Measurements from ENCODE around the gene PCDH17. TPM values are rescaled to one million over a fixed set of nuclear protein-coding genes. Genes with fewer than 3 reads are reported as not detected.

PCDH17 gene
- total and polyA plus RNA-seq, 2 of the 8 experiments (the other 6 are each of a cell fraction or from before 2014, with no cell fraction given): 0.20 to 0.60 TPM

- no peak for TF ChIP-seq CTCF (IDR thresholded peaks at IDR 0.05; ENCODE audit: control extremely low read depth in 1 of 3, insufficient read depth in 1 of 3, low read depth in 1 of 3, low read length in 3 of 3)
- no peak for TF ChIP-seq MAX (IDR thresholded peaks at IDR 0.05)
- TF ChIP-seq ATF3 (IDR thresholded peaks at IDR 0.05; ENCODE audit: insufficient read depth, low read depth, low read length): no peak
- no peak for TF ChIP-seq KDM5A (IDR thresholded peaks at IDR 0.05; ENCODE audit: low read length)
- no peak for TF ChIP-seq SIX5 (IDR thresholded peaks at IDR 0.05; ENCODE audit: low read depth, low read length)
- TF ChIP-seq ASH2L (IDR thresholded peaks at IDR 0.05; ENCODE audit: low read length): no peak
- TF ChIP-seq CHD2 (IDR thresholded peaks at IDR 0.05; ENCODE audit: low read length): no peak
Measured at GRCh38 chr13:57739543-57740190, 108.1 kb downstream of the PCDH17 start (continued).

All from H1 (cell line).